PFSK-1 (cell line): Measurements from ENCODE around the gene SYNE1.

Experiments
- POLR2AphosphoS5 ChIP-seq: IDR thresholded peaks from 2 replicates; pipeline ENCODE4 v1.6.1; 2012; ENCODE audit warnings: low read depth, mild to moderate bottlenecking, control low read depth, low read length, moderate library complexity
- REST ChIP-seq, 2 experiments: IDR thresholded peaks; 2 replicates each; pipeline versions ENCODE4 v1.6.1 to v1.8.0; 2011 to 2012; ENCODE audit warnings: low read depth in 2 of 2, low read length in 2 of 2, control low read depth in 1 of 2, inconsistent platforms in 1 of 2, mild to moderate bottlenecking in 1 of 2, moderate library complexity in 1 of 2; ENCODE audit not compliant: insufficient read depth in 1 of 2

GRCh38 chr6:152529369-152529768 is 107.8 kb downstream of the SYNE1 start:
- no peak for TF ChIP-seq POLR2AphosphoS5
- no peak for TF ChIP-seq REST (IDR thresholded peaks at IDR 0.05; ENCODE audit: insufficient read depth in 1 of 2, low read depth in 2 of 2, low read length in 2 of 2)
